GM18517 (cell line): ENCODE results near the gene TOMM5.
"Not testable (repeated sequence)": the region's sequence is repeated elsewhere in the genome, so short reads cannot be mapped to it uniquely, and the experiment has no call there.

Experiments
- ATAC-seq: cut with Tn5 transposase; IDR thresholded peaks from one replicate; pipeline ENCODE4 v1.9.1; 2021; ENCODE audit warnings: mild to moderate bottlenecking, moderate library complexity; ENCODE audit not compliant: unreplicated experiment

The TOMM5 gene

DNA sequence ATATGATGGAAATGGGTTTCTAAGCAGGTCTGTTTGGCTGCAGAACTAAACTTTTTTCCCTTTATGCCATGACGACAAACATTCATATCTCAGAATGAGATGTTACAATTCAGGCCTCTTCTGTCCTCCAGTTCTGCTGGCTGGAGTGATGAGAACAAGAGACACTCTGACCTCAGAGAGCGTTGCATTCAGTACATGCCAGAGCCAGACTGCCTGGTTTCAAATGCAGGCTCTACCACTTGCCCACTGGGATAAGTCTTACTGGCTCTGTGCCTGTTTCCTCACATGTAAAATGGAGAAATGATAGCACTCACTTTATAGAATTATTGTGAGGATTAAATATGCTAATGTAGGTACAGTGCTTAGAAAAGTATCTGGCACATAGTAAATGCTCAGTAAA lies 24.8 kb upstream of the TOMM5 start:
- no peak for ATAC-seq

GRCh38 chr9:37611961-37612360 lies 19.6 kb upstream of the TOMM5 start:
- ATAC-seq = no peak

GRCh38 chr9:37611014-37611413 lies 18.6 kb upstream of the TOMM5 start:
- no peak for ATAC-seq

DNA sequence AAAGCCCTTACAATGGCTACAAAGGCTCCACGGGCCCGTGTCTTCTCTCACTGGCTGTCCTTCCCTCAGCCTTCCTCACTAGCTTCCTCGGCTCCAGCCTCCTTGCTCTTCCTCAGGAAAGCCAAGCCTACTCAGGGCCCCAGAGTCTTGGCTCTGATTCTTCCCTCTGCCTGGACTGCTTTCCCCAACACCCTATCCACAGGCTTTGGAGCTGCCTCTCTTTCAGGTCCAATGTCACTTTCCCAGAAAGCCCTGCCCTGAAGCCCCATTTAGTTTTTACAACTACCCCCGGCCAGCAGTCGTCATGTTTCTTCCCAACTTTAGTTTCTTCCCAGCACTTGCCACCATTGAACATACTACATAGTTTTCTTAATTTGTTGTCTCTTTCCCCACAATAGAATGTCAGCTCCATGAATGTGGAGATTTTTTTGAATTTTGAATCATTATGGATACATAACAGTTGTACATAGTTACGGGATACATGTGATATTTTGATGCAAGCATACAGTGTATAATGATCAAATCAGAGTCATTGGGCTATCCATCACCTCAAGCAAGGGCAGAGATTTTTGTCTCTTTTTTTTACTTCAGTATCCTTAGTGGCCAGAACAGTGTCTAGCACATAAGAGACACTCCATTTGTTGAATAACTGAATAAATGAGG lies 17.5 kb upstream of the TOMM5 start:
- no peak for ATAC-seq

DNA sequence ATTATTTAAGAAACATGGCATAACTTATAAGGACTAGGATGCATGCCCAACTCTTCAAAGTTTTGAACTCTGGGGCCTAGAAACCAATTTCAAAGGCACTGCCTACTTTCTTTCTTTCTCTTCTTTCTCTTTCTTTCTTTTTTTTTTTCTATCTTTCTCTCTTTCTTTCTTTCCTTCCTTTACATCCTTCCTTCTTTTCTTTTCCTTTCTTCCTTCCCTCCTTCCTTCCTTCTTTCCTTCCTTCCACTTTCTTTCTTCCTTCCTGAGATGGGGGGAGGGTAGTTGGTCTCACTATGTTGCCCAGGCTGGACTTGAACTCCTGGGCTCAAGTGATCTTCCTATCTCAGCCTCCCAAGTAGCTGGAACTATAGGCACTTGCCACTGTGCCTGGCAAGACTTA lies 15.9 kb upstream of the TOMM5 start:
- ATAC-seq = no peak

DNA sequence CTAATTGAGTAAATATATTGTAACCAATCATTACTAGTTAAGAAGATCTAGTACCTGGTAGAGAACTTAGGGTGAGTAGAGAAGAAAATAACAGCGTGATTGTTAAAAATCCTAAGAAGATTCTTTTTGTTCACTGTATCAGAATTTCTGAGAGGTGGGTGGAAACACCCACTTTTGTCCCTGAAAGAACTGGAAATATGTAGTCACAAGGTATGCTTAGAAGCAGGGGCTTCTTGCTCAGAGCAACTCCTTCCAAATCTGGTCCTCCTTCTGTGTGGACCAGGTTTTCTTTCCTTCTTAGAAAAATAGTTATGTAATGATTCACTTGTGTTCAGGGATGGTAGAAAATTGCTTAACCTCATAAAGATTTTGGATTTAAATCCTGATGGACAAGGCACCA lies 11.9 kb upstream of the TOMM5 start:
- no peak for ATAC-seq

GRCh38 chr9:37602817-37603216 lies 10.4 kb upstream of the TOMM5 start:
- no peak for ATAC-seq

- ATAC-seq = not testable (repeated sequence)
Observed at GRCh38 chr9:37602061-37602460, 9.7 kb upstream of the TOMM5 start.

DNA sequence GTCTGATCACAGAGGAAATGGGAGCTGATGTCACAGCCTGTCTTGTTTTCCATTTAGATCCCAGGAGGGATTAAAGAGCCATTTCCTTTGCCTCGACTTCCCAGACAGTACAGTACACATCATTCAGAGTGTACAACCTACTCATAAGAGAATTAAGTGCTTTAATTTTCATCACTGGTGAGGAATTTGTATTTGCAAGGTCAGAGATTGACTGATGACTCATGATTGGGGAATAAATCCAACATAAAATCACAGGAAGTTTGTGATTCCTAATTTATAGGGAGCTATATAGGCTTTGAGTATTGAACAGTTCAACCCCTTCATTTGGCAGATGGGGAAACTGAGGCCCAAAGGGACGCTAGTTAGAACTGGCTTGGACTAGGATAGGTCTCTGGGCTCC lies 4.1 kb upstream of the TOMM5 start:
- no peak for ATAC-seq

DNA sequence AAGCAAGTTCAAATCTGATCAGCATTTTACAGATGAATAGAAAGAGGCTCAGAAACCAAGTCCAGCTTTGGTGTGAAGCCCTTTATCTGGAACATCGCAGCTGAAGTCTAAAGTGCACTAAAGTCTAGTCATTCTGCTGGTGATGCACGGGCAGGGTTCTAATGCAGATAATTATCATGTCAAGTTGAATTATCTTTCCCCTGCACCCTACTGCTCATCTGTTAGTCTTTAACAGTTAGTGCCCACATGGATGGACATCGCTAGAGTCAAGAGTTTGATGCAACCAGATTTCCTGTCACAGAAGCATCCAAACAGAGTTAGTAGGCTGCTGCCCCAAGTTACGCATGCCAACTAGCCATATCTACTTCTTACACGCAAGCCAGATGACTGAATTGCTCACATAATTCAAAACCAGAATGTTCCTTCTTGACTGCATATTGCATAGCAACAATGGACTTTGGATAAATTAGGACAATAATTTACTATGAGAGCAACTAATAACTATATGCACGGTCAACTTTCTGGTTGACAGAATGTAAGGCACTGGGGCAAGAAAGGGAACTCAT lies 1.6 kb upstream of the TOMM5 start:
- ATAC-seq = no peak

- ATAC-seq = no peak
Observed at GRCh38 chr9:37587521-37587920, 4.9 kb downstream of the TOMM5 start.

DNA sequence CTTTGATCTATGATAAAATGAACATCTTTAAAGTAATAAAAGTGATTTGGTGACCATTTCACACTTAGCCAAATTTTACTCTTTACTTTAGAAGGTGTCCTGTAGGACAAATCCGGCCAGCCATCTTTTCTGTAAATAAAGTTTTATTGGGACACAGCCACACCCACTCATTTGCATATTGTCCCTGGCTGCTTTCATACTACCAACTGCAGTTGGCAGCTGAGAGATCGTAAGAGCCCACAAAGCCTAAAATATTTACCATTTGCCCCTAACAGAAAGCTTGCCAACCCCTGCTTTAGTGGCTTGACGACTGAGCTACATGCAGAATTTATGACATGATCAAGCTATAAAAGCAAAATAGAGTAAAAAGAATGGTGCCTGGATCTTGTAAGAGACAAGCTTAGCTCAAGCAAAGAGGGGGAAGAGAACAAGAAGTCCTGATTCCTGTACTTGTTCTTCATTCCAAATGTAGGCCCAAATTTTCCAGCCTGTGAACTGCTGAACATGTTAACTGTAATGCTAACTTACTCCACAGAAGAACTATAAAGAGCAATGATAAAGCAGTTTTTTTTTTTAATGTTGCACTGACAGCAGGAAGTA lies 8.8 kb downstream of the TOMM5 start:
- ATAC-seq = no peak

DNA sequence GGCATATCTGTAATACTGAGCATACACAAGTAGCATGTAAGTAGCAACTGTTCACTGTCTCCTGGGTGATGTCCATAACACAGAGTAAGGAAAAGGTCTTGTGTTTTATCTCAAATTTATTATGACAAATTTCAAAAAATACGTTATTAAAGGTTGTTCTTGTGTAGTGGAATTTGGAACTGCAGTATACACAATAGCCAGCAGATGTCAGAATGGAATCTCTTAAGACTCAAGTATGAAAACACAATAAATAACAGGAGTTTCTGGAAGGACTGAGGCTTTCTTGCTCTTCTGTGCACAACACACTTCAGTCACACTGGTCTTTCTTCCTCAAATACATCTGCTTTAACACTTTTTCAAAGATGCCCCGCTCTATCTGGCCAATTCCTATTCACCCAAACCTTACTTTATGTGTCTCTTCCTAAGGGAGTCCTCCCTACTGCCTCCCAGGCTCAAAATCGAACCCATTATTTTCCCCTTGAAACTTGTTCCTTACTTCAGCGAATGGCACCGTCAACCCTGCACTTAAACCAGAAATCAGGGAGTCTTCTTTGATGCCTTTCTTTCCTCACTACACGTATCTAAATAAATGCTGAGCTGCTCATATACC lies 9.7 kb downstream of the TOMM5 start:
- ATAC-seq = no peak

DNA sequence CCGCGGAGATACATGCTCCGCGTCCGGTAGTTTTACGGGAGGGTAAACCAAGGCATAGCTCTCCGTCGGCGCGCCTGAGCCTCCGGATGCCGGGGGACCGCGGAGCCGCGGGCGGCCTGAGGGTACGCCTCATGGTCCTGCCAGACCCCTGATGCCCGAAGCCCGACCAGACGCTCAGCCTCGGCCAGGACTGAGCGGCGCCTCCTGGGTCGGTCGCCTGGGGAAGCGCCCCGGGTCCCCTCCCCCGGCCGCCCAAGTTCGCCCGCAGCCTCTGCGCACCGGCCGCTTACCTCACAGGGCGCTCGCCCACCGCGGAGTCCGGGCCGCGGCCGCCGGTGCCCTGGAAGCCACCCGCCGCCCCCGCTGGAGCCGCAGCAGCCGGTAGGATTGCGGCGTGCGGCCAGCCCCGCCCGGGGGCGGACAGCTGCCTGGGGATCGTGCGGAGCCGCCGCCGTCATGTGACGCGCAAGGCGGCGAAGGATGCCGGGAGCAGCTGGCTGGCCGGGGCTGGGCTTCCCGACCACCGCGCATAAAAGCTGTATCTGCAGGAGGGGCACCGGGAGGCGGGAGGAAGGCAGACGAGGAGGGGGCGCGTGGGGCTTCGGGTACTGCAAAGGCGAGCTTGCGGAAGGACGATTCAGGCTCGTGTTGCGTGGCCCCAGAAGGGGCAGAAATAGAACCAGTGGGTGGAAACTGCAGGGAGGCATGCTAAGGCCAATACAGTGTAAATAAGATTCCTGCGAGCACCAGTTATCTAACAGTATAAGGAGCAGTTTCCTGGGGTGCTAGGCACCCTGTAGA lies 16.3 kb downstream of the TOMM5 start, which contains the start of gene FBXO10:
Gene FBXO10 (minus strand): TSS at position 460 of the 801 bp plus-strand sequence. CDS start 34,612 bp downstream, outside the sequence.
- peak; percentile 57 for ATAC-seq

GRCh38 chr9:37575511-37575914 lies 16.9 kb downstream of the TOMM5 start:
- peak; percentile 62 for ATAC-seq

DNA sequence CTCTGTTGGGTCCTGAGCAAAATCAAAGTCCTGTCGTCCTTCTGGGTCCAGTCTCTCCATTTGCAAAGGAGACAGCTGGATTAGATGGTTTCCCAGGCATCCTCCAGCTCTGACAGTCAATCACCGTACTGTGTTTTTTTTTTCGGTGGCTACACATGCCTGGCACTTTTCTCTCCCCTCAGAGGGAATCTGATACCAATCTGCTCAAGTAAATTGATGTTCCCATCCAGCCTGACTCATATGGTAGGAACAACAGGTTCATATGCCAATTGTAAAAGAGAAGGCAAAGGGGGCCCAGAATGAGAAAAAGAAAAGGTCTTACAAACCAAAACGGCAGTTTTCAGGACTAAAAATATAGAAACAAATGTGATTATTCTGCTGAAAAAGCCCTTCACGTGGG lies 17.4 kb downstream of the TOMM5 start:
- no peak for ATAC-seq

GRCh38 chr9:37574241-37574721 lies 18.1 kb downstream of the TOMM5 start:
- no peak for ATAC-seq

DNA sequence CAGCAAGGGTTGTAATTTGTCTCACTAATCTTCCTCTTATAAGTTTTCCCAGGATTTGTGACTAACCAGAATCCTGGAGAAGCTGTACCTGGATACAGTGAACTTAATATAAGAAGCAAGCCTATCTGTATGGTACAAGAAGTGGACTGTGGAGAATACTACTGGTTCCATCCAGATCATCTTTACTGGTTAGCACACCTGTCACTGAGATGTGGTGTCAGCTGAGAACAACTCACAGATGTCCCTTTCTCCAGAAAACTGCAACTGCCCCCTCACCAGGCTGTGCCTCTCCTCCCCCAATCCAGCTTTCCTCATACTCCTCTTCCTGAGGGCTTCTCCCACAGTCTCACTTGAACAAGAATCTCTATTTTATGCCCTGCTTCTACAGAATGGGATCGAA lies 21.1 kb downstream of the TOMM5 start:
- ATAC-seq = no peak

DNA sequence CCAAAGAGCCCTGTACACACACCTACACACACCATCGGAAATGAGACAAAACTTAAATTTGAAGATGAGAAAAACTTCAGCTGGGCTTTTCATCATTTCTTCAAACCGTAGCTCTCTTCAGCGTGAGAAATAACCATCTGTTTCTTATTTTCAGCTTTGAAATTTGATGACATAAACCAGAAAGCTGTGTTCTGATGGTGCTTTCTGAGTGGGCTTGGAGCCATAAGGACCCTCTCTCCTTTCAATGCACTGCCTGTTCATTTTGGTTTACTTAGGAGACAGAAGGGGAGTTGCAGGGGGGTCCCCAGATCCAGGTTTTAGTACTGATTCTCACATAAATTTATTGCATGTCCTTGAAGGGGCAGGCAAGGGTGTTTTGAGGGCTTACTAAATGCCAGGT lies 25.7 kb downstream of the TOMM5 start:
- ATAC-seq = no peak

DNA sequence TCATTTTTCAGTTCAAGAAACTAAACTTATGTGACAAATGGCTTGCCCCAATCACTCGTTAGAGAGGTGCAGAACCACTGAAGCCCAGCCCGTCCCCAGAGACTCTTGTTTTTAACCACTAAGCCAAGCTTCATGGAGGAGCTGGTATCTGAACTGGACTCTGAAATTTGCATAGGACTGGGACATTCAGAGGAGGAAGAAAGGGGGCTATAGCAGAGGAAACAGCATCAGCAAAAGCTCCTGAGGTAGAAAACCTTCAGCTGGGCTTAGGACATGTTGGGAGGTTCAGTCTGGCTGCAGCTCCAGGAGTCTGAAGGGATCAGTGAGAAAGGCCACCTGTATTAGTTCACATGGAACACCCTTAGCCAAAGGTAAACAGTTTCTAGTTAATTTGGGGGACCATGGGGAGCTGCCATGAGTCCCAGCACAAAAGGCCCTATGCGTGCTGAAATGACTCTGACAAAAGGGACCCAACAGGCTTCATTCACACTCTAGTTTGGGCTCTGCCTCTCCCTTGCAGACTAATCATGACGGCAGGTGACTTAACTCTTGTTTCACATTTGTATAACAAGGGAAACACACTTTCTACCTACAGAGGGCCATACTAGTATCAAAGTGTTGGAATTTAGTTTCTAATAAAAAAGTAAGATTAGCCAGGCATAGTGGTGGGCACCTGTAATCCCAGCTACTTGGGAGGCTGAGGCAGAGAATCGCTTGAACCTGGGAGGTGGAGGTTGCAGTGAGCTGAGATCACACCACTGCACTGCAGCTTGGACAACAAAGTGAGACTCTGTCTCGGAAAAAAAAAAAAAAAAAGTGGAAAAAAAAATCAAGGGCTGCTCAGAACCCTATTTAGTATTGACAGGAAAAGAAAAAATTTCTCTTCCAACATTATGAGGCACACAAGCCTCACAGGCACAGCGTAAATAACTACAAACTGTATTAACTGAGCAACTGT lies 26.5 kb downstream of the TOMM5 start:
- peak; percentile 75 for ATAC-seq
